Progenitor cell of endocrine pancreas (in vitro differentiated cells): ENCODE results near the gene TESK2. TPM values are rescaled to one million over a fixed set of nuclear protein-coding genes. Genes with fewer than 3 reads are reported as not detected.

Experiments
- DNase-seq: peaks from one replicate; pipeline ENCODE4 v3.0.0; 2021; ENCODE audit warnings: low spot score; ENCODE audit not compliant: unreplicated experiment
- H3K27ac Mint-ChIP-seq: 2 replicates; pipeline ENCODE4 v1.8.0; 2021; ENCODE audit warnings: mild to moderate bottlenecking, moderate library complexity, mixed read lengths
- H3K27me3 Mint-ChIP-seq: 2 replicates; pipeline ENCODE4 v1.8.0; 2021; ENCODE audit warnings: mixed read lengths
- H3K36me3 Mint-ChIP-seq: 2 replicates; pipeline ENCODE4 v1.8.0; 2022; ENCODE audit warnings: mixed read lengths; ENCODE audit not compliant: insufficient read depth
- H3K4me1 Mint-ChIP-seq: 2 replicates; pipeline ENCODE4 v1.8.0; 2021; ENCODE audit warnings: low read depth, mixed read lengths
- H3K4me3 Mint-ChIP-seq: 2 replicates; pipeline ENCODE4 v1.8.0; 2021; ENCODE audit warnings: low read depth, mild to moderate bottlenecking, moderate library complexity, mixed read lengths
- H3K9me3 Mint-ChIP-seq: 2 replicates; pipeline ENCODE4 v1.8.0; 2021; ENCODE audit warnings: low read depth, mixed read lengths
- total RNA-seq: library from RNA; stranded (reverse); gene quantifications from 2 replicates; pipeline ENCODE4 v1.2.1, GENCODE V29; 2021
- TF ChIP-seq, protein P1 (sequence below): fragments of 200-600 bp; sonication (generic); IDR thresholded peaks from one replicate; pipeline ENCODE4 v1.5.0; 2021; ENCODE audit warnings: antibody characterized with exemption, mild to moderate bottlenecking; ENCODE audit not compliant: unreplicated experiment

TESK2 gene
- total RNA-seq, 1 donor from 2014 or later, result 9.5 TPM

DNA sequence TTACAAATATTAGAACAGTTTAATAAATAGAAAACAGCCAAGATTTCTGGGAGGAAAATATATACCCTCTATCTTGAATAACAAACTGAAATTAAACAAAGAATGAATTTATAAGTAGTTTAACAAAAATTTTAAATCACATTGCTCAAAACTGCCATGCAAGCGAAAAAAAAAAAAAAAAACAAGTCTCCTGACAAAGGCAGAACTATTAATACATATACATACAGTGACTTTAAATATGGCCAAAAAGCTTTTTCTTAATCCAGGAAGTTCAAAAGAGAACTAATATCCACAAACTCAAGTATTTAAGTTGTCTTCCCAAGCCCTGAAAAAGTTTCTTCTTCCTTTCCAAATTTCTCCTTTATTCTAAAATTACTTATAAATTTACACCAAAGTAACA is 87.2 kb downstream of the TESK2 start:
- no peak overlapping the region for H3K4me3 Mint-ChIP-seq
- peaks cover 7% of the 10 kb centered on the region for H3K4me1 Mint-ChIP-seq
- no peaks in the 10 kb centered on the region for H3K36me3 Mint-ChIP-seq
- DNase-seq, result no peak
- H3K27ac Mint-ChIP-seq, result no peak overlapping the region
- no peaks in the 10 kb centered on the region for H3K27me3 Mint-ChIP-seq
- no peaks in the 10 kb centered on the region for H3K9me3 Mint-ChIP-seq
- TF ChIP-seq, protein P1, sequence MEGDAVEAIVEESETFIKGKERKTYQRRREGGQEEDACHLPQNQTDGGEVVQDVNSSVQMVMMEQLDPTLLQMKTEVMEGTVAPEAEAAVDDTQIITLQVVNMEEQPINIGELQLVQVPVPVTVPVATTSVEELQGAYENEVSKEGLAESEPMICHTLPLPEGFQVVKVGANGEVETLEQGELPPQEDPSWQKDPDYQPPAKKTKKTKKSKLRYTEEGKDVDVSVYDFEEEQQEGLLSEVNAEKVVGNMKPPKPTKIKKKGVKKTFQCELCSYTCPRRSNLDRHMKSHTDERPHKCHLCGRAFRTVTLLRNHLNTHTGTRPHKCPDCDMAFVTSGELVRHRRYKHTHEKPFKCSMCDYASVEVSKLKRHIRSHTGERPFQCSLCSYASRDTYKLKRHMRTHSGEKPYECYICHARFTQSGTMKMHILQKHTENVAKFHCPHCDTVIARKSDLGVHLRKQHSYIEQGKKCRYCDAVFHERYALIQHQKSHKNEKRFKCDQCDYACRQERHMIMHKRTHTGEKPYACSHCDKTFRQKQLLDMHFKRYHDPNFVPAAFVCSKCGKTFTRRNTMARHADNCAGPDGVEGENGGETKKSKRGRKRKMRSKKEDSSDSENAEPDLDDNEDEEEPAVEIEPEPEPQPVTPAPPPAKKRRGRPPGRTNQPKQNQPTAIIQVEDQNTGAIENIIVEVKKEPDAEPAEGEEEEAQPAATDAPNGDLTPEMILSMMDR, result no peak

DNA sequence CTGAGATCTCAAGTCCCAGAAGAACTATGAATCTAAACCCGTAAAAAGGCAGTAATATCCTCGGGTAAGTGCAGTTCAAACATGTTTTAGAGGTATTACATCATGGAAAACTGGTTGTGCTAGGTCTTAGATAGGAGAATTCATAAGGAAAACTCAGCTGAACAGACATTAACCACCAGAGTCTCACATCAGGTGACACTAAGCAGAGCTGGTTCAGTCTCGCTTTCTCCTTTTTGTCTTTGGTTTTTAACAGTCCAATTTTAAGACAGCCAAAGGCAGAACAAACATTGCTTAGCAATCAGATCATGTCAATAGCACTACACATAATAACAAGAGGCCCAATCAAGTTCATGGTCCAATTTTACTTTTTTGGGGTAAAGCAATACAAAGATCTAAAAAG is 87.7 kb downstream of the TESK2 start:
- no peak for DNase-seq
- H3K27me3 Mint-ChIP-seq, result no peaks in the 10 kb centered on the region
- H3K9me3 Mint-ChIP-seq, result no peaks in the 10 kb centered on the region
- TF ChIP-seq, protein P1, result no peak
- H3K36me3 Mint-ChIP-seq, result no peaks in the 10 kb centered on the region
- H3K4me1 Mint-ChIP-seq, result peaks cover 7% of the 10 kb centered on the region
- no peak overlapping the region for H3K27ac Mint-ChIP-seq
- no peak overlapping the region for H3K4me3 Mint-ChIP-seq

DNA sequence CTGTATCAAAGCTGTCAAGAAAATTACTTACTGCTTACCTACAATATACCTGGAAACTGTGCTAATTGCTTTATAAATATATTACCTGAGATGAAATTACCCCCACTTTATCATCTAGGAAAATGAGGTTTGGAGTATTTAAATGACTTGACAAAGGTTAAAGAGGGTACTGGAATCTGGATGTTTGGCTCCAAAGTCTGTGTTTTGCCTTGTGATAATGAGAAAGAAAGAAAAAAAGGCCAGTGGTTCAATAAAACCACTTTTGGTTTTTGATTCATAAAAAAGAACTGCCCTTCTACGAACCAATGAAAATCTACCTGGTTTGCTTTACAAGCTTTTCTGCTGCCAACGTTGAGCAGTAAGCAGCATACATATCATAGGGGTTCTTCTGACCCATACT is 89.4 kb downstream of the TESK2 start:
- Mint-ChIP-seq H3K9me3 (no peaks in the 10 kb centered on the region), H3K27me3 (no peaks in the 10 kb centered on the region), H3K36me3 (no peaks in the 10 kb centered on the region), H3K27ac (no peak overlapping the region), H3K4me1 (peaks cover 7% of the 10 kb centered on the region), H3K4me3 (no peak overlapping the region)
- DNase-seq, result no peak
- TF ChIP-seq, protein P1, result no peak

DNA sequence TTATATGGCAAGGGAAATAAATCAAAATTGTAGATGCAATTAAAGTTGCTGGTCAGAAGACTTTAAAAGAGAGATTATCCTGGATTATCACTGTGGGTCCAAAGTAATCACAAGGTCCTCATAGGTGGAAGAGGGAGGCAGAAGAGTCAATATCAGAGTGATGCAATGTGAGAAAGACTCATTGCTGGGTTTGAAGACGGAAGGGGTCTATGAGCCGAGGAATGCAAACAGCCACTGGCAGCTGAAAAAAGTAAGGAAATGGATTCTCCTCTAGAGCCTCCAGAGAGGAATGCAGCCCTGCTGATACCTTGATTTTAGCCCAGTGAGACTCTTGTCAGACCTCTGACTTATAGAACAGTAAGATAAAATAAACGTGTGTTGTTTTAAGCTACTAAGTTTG is 90.9 kb downstream of the TESK2 start:
- TF ChIP-seq, protein P1, result no peak
- DNase-seq, result no peak
- Mint-ChIP-seq H3K27ac (no peak overlapping the region), H3K36me3 (no peaks in the 10 kb centered on the region), H3K27me3 (no peaks in the 10 kb centered on the region), H3K9me3 (no peaks in the 10 kb centered on the region), H3K4me3 (no peak overlapping the region), H3K4me1 (peaks cover 7% of the 10 kb centered on the region)

DNA sequence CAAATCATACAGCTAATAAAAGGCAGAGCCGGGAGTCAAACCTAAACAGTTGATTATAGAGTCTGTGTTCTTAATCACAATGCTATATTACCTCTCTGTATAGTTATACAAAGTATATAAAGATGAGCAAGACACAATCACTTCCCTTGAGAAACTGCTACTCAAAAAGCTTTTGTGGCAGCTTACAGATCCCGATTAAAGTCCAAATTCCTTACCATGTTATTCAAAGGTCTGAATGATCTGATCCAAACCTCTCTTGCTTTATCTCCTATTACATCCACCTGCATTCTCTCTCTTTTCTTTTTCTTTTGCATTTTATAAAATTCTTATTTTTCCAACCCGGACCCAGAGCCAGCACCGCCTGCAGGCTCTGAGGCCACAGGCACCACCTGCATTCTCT is 93.7 kb downstream of the TESK2 start:
- TF ChIP-seq, protein P1, result no peak
- Mint-ChIP-seq H3K36me3 (no peaks in the 10 kb centered on the region), H3K27me3 (no peaks in the 10 kb centered on the region), H3K4me1 (peaks cover 3% of the 10 kb centered on the region), H3K27ac (no peak overlapping the region), H3K9me3 (no peaks in the 10 kb centered on the region), H3K4me3 (no peak overlapping the region)
- no peak for DNase-seq
